Ureter (tissue), 1 donor: ENCODE measurements around the gene SMCO4. TPM values are rescaled to one million over a fixed set of nuclear protein-coding genes. Genes with fewer than 3 reads are reported as not detected.
A peak's percentile ranks its signal among the peaks of the same experiment; 100 is the strongest.
"Not testable (repeated sequence)": the region's sequence is repeated elsewhere in the genome, so short reads cannot be mapped to it uniquely, and the experiment has no call there.

ENCODE experiments used
- DNase-seq: peaks from one replicate; pipeline ENCODE4 v3.0.0-alpha.2; 2020; ENCODE audit warnings: low spot score
- total RNA-seq: library from RNA; stranded (reverse); gene quantifications from one replicate; pipeline ENCODE4 v1.2.4, GENCODE V29; 2023
- donor health status: DM: yes; HTN: yes; CAD: no.

The SMCO4 gene
- total RNA-seq, result 13.9 TPM

GRCh38 chr11:93543292-93543977 lies at the start of gene SMCO4:
Gene SMCO4 (minus strand): TSS chr11:93543391. CDS start chr11:93479189, 64,202 bp downstream.
- peak; percentile 83 for DNase-seq

GRCh38 chr11:93591247-93591898 lies 48.2 kb upstream of the SMCO4 start:
- DNase-seq, result no peak

- DNase-seq, result no peak
Measured at GRCh38 chr11:93589347-93589746, 46.2 kb upstream of the SMCO4 start.

GRCh38 chr11:93587858-93588581 lies 44.8 kb upstream of the SMCO4 start:
- no peak for DNase-seq

GRCh38 chr11:93587425-93587824 lies 44.2 kb upstream of the SMCO4 start:
- not testable (repeated sequence) for DNase-seq

GRCh38 chr11:93585758-93586157 lies 42.6 kb upstream of the SMCO4 start:
- no peak for DNase-seq

- DNase-seq, result no peak
Measured at GRCh38 chr11:93583490-93583889, 40.3 kb upstream of the SMCO4 start.

GRCh38 chr11:93579187-93579751 lies 36.1 kb upstream of the SMCO4 start:
- DNase-seq, result no peak

GRCh38 chr11:93577286-93577685 lies 34.1 kb upstream of the SMCO4 start:
- DNase-seq, result no peak

- not testable (repeated sequence) for DNase-seq
Measured at GRCh38 chr11:93576870-93577269, 33.7 kb upstream of the SMCO4 start.

- DNase-seq, result no peak
Measured at GRCh38 chr11:93574638-93575220, 31.5 kb upstream of the SMCO4 start.

GRCh38 chr11:93573184-93573583 lies 30.0 kb upstream of the SMCO4 start:
- no peak for DNase-seq

GRCh38 chr11:93572621-93573020 lies 29.4 kb upstream of the SMCO4 start:
- no peak for DNase-seq

GRCh38 chr11:93572171-93572570 lies 29.0 kb upstream of the SMCO4 start:
- no peak for DNase-seq

GRCh38 chr11:93571612-93572011 lies 28.4 kb upstream of the SMCO4 start:
- no peak for DNase-seq

GRCh38 chr11:93570759-93571413 lies 27.7 kb upstream of the SMCO4 start:
- no peak for DNase-seq

- DNase-seq, result no peak
Measured at GRCh38 chr11:93569496-93569895, 26.3 kb upstream of the SMCO4 start.

GRCh38 chr11:93568726-93569125 lies 25.5 kb upstream of the SMCO4 start:
- DNase-seq, result no peak

GRCh38 chr11:93567401-93567895 lies 24.3 kb upstream of the SMCO4 start:
- peak; percentile 73 for DNase-seq

- no peak for DNase-seq
Measured at GRCh38 chr11:93564895-93565294, 21.7 kb upstream of the SMCO4 start.

GRCh38 chr11:93563857-93564256 lies 20.7 kb upstream of the SMCO4 start:
- DNase-seq, result no peak
